ENCODE measurements around the gene SIRPA.

Gene SIRPA

GRCh38 chr20:1888796-1889463 is 6.3 kb upstream of the SIRPA start:
- DNase-seq (ENCODE audit: low read depth), result no peak

- no peak for DNase-seq (ENCODE audit: low read depth)
These were observed 4.5 kb upstream of the SIRPA start for GRCh38 chr20:1890469-1891262.

GRCh38 chr20:1891263-1892118 is 3.7 kb upstream of the SIRPA start:
- no peak for DNase-seq (ENCODE audit: low read depth)

- DNase-seq (ENCODE audit: low read depth), result no peak
These were observed 3.2 kb upstream of the SIRPA start for GRCh38 chr20:1892119-1892385.

GRCh38 chr20:1893721-1894470 is 1.3 kb upstream of the SIRPA start:
- no peak for DNase-seq (ENCODE audit: low read depth)

GRCh38 chr20:1894471-1894950 is 696 bp upstream of the SIRPA start:
- peak; percentile 55 for DNase-seq (ENCODE audit: low read depth)

- no peak for DNase-seq (ENCODE audit: low read depth)
These were observed 672 bp downstream of the SIRPA start for GRCh38 chr20:1895674-1896483.

GRCh38 chr20:1896484-1897258 is 1.5 kb downstream of the SIRPA start:
- no peak for DNase-seq (ENCODE audit: low read depth)

GRCh38 chr20:1897541-1897940 is 2.3 kb downstream of the SIRPA start:
- no peak for DNase-seq (ENCODE audit: low read depth)

GRCh38 chr20:1897965-1898464 is 2.8 kb downstream of the SIRPA start:
- DNase-seq (ENCODE audit: low read depth), result no peak

- DNase-seq (ENCODE audit: low read depth), result no peak
These were observed 3.5 kb downstream of the SIRPA start for GRCh38 chr20:1898482-1899240.

- no peak for DNase-seq (ENCODE audit: low read depth)
These were observed 4.0 kb downstream of the SIRPA start for GRCh38 chr20:1899241-1899525.

- peak; percentile 48 for DNase-seq (ENCODE audit: low read depth)
These were observed 5.2 kb downstream of the SIRPA start for GRCh38 chr20:1900321-1900801.

GRCh38 chr20:1901704-1902103 is 6.5 kb downstream of the SIRPA start:
- DNase-seq (ENCODE audit: low read depth), result no peak

GRCh38 chr20:1902188-1902587 is 7.0 kb downstream of the SIRPA start:
- no peak for DNase-seq (ENCODE audit: low read depth)

GRCh38 chr20:1904135-1904534 is 8.9 kb downstream of the SIRPA start:
- no peak for DNase-seq (ENCODE audit: low read depth)

GRCh38 chr20:1905009-1905408 is 9.8 kb downstream of the SIRPA start:
- DNase-seq (ENCODE audit: low read depth), result no peak

- no peak for DNase-seq (ENCODE audit: low read depth)
These were observed 10.5 kb downstream of the SIRPA start for GRCh38 chr20:1905693-1906092.

GRCh38 chr20:1906361-1907051 is 11.3 kb downstream of the SIRPA start:
- no peak for DNase-seq (ENCODE audit: low read depth)

Data from GM04504 (cell line).